ENCODE measurements around the gene MLLT10.

The MLLT10 gene

DNA sequence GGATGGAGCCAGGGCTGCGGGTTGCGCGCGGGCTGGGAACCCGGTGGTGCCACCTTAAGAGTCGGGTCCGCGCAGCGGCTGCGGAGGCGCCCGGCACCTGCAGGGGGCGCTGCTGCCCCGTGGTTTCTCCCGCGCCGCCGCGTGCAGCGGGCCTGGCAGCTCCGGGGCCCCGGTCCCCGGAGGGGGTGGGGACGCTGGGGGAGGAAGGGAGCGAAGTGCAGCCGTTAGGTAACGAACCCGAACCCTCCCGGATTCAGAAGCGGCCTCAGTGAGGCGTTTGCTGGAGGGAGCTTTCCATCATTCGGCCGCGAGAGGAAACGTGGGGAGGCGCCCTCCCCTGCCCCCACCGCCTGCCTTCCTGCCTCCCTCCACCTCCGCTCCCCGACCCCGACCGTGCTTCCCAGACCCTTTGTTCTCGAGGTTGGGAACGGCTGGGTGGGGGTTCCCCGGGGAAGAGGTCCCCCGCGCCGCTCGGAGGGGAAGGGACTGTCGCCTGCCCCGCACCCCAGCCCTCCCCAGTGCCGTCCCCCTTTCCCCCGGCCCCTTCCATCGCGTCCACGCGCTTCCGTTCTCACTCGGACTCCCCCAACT is 38.2 kb upstream of the MLLT10 start:
- peaks cover 51% of the 10 kb centered on the region for H3K27me3 ChIP-seq (ENCODE audit: insufficient read depth, low read length)
- no peaks in the 10 kb centered on the region for H3K36me3 ChIP-seq (ENCODE audit: insufficient read depth, low read depth, low read length)

DNA sequence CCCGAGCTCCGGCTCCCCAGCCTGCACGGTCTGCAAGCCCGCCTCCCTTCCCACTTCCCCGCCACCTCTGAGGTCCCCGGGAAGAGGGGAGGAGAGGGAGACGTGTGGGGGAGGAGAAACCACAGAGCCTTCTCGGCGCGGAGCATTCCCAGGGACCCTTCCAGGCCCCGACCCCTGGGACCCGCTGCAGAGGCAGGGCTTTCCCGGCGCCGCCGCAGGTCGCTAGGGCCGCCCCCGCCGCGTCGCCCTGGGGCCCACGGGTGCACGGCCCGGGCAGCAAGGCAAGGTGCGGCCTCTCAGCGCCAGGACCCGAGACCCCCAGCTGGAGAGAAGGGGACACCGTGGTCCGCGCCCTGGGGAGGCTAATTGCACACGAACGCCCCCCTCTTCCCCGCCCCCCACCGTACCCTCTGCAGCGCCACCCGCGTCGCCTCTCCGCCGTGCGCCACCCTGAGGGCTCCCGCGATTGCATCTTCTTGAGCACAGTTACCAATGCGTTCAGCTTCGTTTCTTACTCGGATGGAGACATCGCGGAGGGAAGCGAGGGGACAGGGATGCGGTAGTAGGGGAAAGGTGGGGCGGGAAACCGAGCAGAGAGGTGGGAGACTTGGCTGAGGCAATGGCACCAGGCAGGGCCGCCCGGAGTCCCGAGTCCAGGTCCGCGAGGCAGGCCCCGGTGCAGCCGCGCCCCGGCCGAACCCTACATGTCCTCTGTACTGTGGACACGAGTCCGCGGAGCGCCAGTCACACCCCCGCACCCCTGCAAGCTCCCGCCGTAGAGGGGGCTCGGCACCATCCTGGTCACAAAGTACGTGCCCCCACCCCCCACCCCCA is 37.5 kb upstream of the MLLT10 start:
- Histone ChIP-seq H3K4me1 (ENCODE audit: insufficient read depth, low read length) (peaks cover 31% of the 10 kb centered on the region), H3K36me3 (ENCODE audit: insufficient read depth, low read depth, low read length) (no peaks in the 10 kb centered on the region), H3K27ac (ENCODE audit: low read length) (peak overlapping the region; percentile 77), H3K4me3 (ENCODE audit: low read length) (peak overlapping the region; percentile 91), H3K9ac (ENCODE audit: low read depth, low read length) (peak overlapping the region; percentile 86), H3K9me3 (ENCODE audit: insufficient read depth, low read depth, low read length) (no peaks in the 10 kb centered on the region), H3K27me3 (ENCODE audit: insufficient read depth, low read length) (peaks cover 52% of the 10 kb centered on the region)

More for the DNA sequence above, 38.2 kb upstream of the MLLT10 start:
- no peaks in the 10 kb centered on the region for H3K9me3 ChIP-seq (ENCODE audit: insufficient read depth, low read depth, low read length)
- H3K9ac ChIP-seq (ENCODE audit: low read depth, low read length): peak overlapping the region; percentile 86
- H3K4me3 ChIP-seq (ENCODE audit: low read length): peak overlapping the region; percentile 91
- H3K27ac ChIP-seq (ENCODE audit: low read length): peak overlapping the region; percentile 77
- H3K4me1 ChIP-seq (ENCODE audit: insufficient read depth, low read length): peaks cover 24% of the 10 kb centered on the region

DNA sequence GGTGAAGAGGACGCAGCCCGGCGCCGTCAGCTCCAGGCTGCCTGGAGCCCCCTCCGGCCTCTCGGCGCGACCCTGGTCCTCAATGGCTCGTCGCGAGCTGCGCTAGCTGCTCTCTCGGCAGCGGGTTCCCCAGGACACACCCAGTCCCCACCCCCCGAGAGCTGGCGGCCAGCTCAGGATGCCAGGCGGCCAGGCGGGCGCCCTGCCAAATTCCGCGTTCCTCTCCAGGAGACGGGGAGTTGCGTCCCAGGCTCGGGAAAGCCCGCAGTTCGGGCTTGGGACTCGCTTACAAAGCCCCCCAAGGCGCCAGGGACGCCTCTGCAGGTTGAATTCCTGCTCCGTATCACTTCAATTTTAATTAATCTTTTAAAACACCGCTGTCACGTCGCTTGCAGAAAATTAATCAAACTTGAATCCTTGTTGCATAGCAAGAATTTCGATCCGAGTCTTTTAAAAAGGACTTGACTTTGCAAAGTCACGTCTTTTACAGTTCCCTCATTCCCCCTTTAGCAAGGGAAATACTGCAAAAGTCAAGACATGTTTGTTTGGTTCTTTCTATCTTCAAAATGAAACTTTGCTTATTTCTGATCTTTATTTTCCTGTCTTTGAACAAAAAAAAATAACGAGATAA is 36.7 kb upstream of the MLLT10 start:
- Histone ChIP-seq H3K4me1 (ENCODE audit: insufficient read depth, low read length) (peaks cover 38% of the 10 kb centered on the region), H3K27ac (ENCODE audit: low read length) (no peak overlapping the region), H3K27me3 (ENCODE audit: insufficient read depth, low read length) (peaks cover 54% of the 10 kb centered on the region), H3K9ac (ENCODE audit: low read depth, low read length) (peak overlapping the region; percentile 86; the same call in 1 of the 2 replicates), H3K36me3 (ENCODE audit: insufficient read depth, low read depth, low read length) (no peaks in the 10 kb centered on the region), H3K9me3 (ENCODE audit: insufficient read depth, low read depth, low read length) (no peaks in the 10 kb centered on the region), H3K4me3 (ENCODE audit: low read length) (peak overlapping the region; percentile 91)

DNA sequence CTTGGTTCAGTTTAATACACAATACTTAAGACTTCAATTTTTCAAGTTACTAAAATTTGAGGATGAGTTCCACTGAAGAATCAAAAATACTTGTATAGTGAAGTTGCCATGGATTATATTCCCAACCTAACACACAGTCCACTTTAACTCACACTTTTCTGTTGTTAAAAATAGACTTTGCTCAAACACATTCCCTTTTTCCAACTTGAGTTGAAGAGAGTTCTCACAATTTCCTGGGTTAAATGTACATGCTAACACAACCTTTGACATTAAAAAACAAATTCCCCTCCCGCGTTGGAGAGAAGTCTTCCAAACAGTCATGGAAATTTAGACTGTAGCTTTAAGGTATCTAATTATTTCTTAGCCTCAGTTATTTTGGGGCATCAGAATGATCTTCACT is 35.7 kb upstream of the MLLT10 start:
- Histone ChIP-seq H3K4me3 (ENCODE audit: low read length) (peak overlapping the region; percentile 68; the same call in 1 of the 2 replicates), H3K27me3 (ENCODE audit: insufficient read depth, low read length) (peaks cover 61% of the 10 kb centered on the region), H3K9ac (ENCODE audit: low read depth, low read length) (no peak overlapping the region), H3K9me3 (ENCODE audit: insufficient read depth, low read depth, low read length) (no peaks in the 10 kb centered on the region), H3K36me3 (ENCODE audit: insufficient read depth, low read depth, low read length) (no peaks in the 10 kb centered on the region), H3K27ac (ENCODE audit: low read length) (no peak overlapping the region), H3K4me1 (ENCODE audit: insufficient read depth, low read length) (peaks cover 45% of the 10 kb centered on the region)

DNA sequence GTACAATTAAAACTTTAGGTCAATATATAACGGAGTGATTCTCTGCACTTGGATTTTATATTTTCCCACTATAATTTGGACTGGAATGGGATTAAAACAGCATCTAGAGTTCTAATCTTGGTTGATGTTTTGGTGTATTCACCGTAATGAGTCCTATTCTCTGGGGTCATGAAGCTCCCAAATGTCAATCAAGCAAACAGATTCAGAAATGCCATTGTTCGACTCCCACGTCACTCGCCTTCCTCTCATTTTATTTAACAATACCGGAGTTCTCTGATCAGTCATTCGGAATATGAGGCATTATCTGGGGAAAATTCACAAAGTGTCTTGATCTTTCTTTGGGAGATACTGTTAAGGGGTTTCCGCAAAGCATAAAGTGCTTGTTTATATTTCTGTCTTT is 35.0 kb upstream of the MLLT10 start:
- H3K9ac ChIP-seq (ENCODE audit: low read depth, low read length): peak overlapping the region; percentile 64; the same call in 1 of the 2 replicates
- H3K27me3 ChIP-seq (ENCODE audit: insufficient read depth, low read length): peaks cover 57% of the 10 kb centered on the region
- H3K9me3 ChIP-seq (ENCODE audit: insufficient read depth, low read depth, low read length): no peaks in the 10 kb centered on the region
- no peak overlapping the region for H3K27ac ChIP-seq (ENCODE audit: low read length)
- no peaks in the 10 kb centered on the region for H3K36me3 ChIP-seq (ENCODE audit: insufficient read depth, low read depth, low read length)
- peaks cover 45% of the 10 kb centered on the region for H3K4me1 ChIP-seq (ENCODE audit: insufficient read depth, low read length)
- peak overlapping the region; percentile 68 for H3K4me3 ChIP-seq (ENCODE audit: low read length)

DNA sequence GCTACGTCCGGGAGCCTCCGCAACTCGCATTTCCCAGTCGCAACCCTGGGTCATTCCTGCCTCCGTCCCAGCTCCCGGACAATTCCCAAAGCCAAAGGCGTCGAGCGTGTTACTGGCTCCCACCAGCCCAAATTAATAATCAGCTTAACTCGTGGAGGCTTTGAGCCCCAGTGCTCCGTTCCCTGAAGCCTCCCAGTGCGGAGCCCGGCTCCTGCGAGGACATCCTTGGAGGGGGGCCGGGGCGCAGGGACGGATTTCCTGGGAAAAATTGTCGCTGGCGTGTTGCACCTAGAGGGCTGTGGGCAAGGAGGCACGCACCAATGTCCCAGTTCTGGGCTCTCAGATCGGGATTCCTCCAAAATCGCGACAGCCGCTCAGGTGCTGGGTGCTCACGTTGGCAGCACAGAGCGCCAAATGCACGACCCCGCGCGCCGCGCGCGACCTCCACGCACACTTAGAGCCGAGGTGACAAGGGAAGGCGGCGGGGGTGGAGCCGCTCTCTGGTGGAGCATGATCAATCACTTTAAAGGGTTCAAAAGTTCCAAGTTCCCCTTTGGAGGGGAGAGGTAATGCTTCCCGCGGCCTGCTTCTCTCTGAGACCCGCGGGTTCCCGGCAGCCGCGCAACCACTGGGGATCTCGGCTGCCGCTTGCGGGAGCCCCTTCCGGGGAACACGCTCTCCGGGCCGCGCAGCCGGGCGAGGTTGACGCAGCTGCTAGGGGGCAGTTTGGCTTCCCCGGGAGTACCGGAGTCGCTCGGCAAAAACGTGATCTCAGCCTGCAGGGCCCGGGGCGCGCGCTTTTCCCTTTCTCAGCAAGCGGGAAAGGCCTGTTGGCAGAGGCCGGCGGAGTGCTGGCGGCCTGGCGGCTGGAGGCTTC is 34.1 kb upstream of the MLLT10 start:
- Histone ChIP-seq H3K9me3 (ENCODE audit: insufficient read depth, low read depth, low read length) (no peaks in the 10 kb centered on the region), H3K27ac (ENCODE audit: low read length) (no peak overlapping the region), H3K9ac (ENCODE audit: low read depth, low read length) (peak overlapping the region; percentile 64), H3K4me3 (ENCODE audit: low read length) (peak overlapping the region; percentile 68), H3K4me1 (ENCODE audit: insufficient read depth, low read length) (peaks cover 45% of the 10 kb centered on the region), H3K36me3 (ENCODE audit: insufficient read depth, low read depth, low read length) (no peaks in the 10 kb centered on the region), H3K27me3 (ENCODE audit: insufficient read depth, low read length) (peaks cover 53% of the 10 kb centered on the region)

DNA sequence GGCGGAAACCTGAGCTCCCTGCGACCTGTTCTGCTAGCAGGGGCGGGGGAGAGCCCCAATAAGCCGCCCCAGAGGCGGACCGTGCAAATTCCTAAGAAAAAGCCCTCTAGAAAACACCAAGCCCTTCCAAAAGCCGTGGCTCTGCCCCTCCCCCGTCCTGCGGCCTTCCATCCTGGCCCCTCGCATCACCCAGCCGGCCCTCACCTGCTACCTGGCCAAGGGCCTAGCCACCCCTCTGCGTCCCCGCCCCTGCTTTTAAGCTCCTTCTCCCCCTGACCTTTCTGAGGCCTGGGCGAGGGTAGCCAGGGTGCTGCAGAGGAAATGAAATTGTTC is 33.5 kb upstream of the MLLT10 start:
- peak overlapping the region; percentile 68; the same call in 1 of the 2 replicates for H3K4me3 ChIP-seq (ENCODE audit: low read length)
- peaks cover 48% of the 10 kb centered on the region for H3K4me1 ChIP-seq (ENCODE audit: insufficient read depth, low read length)
- H3K36me3 ChIP-seq (ENCODE audit: insufficient read depth, low read depth, low read length): no peaks in the 10 kb centered on the region
- H3K27ac ChIP-seq (ENCODE audit: low read length): no peak overlapping the region
- peak overlapping the region; percentile 64; the same call in 1 of the 2 replicates for H3K9ac ChIP-seq (ENCODE audit: low read depth, low read length)
- H3K27me3 ChIP-seq (ENCODE audit: insufficient read depth, low read length): peaks cover 51% of the 10 kb centered on the region
- H3K9me3 ChIP-seq (ENCODE audit: insufficient read depth, low read depth, low read length): no peaks in the 10 kb centered on the region

DNA sequence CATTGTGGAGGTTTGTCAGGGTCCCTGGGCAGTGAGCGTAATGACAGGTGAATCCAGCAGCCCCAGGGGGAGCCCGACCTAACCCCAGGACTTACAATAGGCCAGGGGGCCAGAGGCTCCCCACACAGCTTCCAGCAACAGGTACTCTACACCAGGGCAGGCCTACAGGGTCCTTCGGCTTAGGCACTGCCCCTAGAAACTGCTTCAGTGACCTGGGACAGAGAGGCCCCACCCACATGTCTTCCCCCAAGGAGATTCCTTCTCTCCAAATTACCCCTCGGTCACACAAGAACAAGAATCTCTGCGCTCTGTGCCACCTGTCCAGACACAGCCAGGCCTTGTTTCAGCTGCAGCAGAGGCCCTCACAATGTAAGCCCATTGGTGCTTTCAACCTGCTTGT is 32.9 kb upstream of the MLLT10 start:
- Histone ChIP-seq H3K4me3 (ENCODE audit: low read length) (peak overlapping the region; percentile 68; the same call in 1 of the 2 replicates), H3K27ac (ENCODE audit: low read length) (no peak overlapping the region), H3K36me3 (ENCODE audit: insufficient read depth, low read depth, low read length) (no peaks in the 10 kb centered on the region), H3K9ac (ENCODE audit: low read depth, low read length) (peak overlapping the region; percentile 64; the same call in 1 of the 2 replicates), H3K9me3 (ENCODE audit: insufficient read depth, low read depth, low read length) (no peaks in the 10 kb centered on the region), H3K27me3 (ENCODE audit: insufficient read depth, low read length) (peaks cover 56% of the 10 kb centered on the region), H3K4me1 (ENCODE audit: insufficient read depth, low read length) (peaks cover 53% of the 10 kb centered on the region)

DNA sequence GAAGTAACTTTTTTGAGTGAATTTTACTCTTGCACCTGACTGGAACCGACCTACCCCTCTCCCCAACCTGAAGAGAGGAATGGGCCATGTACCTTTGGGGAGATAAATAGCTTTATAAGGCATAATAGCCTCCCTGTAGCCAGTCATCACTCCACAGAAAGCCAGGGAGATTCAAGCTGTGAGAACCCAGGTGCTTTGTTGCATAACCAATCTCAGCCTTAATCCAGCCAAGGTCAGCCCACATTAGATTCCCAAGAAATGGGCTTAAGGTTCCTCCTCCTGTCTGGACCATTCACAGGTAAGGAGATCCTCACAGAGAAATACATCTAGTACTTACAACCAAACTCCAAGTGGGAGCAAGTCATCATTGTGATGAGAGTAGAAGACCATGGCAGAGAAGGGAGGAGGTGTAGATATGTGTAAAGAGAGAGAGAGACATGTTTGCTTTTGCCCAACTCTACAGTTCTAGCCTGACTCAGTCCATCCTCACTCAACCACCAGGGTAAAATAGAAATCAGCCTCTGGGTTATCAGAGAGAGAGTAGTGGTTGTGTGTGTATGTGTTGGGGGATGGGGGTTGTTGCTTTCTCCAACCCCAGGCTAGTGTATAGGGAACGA is 32.2 kb upstream of the MLLT10 start:
- Histone ChIP-seq H3K27me3 (ENCODE audit: insufficient read depth, low read length) (peaks cover 64% of the 10 kb centered on the region), H3K27ac (ENCODE audit: low read length) (no peak overlapping the region), H3K4me1 (ENCODE audit: insufficient read depth, low read length) (peaks cover 61% of the 10 kb centered on the region), H3K36me3 (ENCODE audit: insufficient read depth, low read depth, low read length) (no peaks in the 10 kb centered on the region), H3K9me3 (ENCODE audit: insufficient read depth, low read depth, low read length) (no peaks in the 10 kb centered on the region), H3K4me3 (ENCODE audit: low read length) (peak overlapping the region; percentile 68; the same call in 1 of the 2 replicates), H3K9ac (ENCODE audit: low read depth, low read length) (peak overlapping the region; percentile 5; the same call in 1 of the 2 replicates)

DNA sequence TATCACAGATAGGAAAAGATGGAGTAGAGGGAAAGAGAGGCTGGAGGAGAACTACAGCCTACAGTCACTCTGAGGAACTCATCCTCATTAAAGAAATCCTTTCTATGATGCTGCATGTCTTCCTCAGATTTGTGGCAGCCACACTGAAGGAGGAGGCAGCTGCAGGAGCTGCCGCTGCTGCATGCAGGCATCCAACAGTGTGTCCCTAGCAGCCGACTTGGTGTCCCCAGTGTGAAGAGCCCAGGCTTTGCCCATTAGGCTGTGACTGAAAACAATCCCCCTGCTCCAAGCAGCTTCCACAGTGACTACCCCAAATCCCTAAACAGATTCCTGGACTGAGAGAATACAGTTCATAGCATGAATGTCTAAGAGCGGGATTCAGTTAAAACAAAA is 31.7 kb upstream of the MLLT10 start:
- peaks cover 67% of the 10 kb centered on the region for H3K27me3 ChIP-seq (ENCODE audit: insufficient read depth, low read length)
- H3K4me3 ChIP-seq (ENCODE audit: low read length): peak overlapping the region; percentile 68; the same call in 1 of the 2 replicates
- H3K27ac ChIP-seq (ENCODE audit: low read length): no peak overlapping the region
- no peaks in the 10 kb centered on the region for H3K36me3 ChIP-seq (ENCODE audit: insufficient read depth, low read depth, low read length)
- H3K9me3 ChIP-seq (ENCODE audit: insufficient read depth, low read depth, low read length): no peaks in the 10 kb centered on the region
- peaks cover 63% of the 10 kb centered on the region for H3K4me1 ChIP-seq (ENCODE audit: insufficient read depth, low read length)
- peak overlapping the region; percentile 5; the same call in 1 of the 2 replicates for H3K9ac ChIP-seq (ENCODE audit: low read depth, low read length)

DNA sequence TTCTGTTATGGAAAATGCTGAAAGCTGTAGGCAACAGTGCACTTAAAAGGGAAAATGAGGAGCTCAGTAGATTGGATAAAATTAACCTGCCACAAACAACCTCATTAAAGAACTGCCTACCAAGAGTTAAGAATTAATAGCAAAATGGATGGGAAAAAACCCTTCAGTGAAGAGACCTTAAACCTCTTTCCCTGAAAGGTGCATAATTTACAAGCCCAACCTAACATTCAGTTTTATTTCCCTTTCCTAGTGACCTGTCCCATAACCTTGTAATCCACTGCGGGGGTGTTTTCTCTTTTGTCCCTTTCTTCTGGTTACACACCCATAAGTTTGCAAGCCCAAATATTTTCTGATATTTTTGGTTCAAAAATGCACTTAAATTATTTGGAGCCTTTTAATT is 30.5 kb upstream of the MLLT10 start:
- H3K27me3 ChIP-seq (ENCODE audit: insufficient read depth, low read length): peaks cover 61% of the 10 kb centered on the region

More for the DNA sequence above, 30.5 kb upstream of the MLLT10 start:
- Histone ChIP-seq H3K4me1 (ENCODE audit: insufficient read depth, low read length) (peaks cover 63% of the 10 kb centered on the region), H3K9ac (ENCODE audit: low read depth, low read length) (no peak overlapping the region), H3K4me3 (ENCODE audit: low read length) (no peak overlapping the region), H3K36me3 (ENCODE audit: insufficient read depth, low read depth, low read length) (no peaks in the 10 kb centered on the region), H3K9me3 (ENCODE audit: insufficient read depth, low read depth, low read length) (no peaks in the 10 kb centered on the region), H3K27ac (ENCODE audit: low read length) (no peak overlapping the region)

All from iPS-20b (cell line).